ENCODE results near the gene HCST.
"Not testable (repeated sequence)": the region's sequence is repeated elsewhere in the genome, so short reads cannot be mapped to it uniquely, and the experiment has no call there.

The HCST gene

DNA sequence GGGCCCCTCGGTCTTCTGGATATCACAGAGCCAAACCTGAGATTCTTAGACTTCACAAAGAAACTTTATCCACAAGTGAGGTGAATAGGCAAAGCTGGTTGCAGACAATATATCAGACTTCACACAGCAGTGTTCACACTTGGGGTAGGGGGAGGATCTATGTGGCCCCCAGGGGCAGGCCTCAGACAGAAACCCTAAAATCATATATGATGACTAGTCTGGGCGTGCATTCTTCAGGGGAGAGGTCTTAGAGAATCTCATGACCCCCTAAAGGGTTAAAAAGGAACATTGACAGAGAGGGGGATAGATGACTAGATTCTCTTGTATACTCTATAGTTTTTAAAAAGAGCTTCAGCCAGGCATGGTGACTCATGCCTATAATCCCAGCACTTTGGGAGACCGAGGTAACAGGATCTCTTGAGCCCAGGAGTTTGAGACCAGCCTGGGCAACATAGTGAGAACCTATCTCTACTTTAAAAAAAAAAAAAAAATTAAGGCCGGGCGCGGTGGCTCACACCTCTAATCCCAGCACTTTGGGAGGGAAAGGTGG is 2.9 kb downstream of the HCST start:
- no peak for DNase-seq (ENCODE audit: extremely low read depth, low read depth)
- TF ChIP-seq, protein P1, sequence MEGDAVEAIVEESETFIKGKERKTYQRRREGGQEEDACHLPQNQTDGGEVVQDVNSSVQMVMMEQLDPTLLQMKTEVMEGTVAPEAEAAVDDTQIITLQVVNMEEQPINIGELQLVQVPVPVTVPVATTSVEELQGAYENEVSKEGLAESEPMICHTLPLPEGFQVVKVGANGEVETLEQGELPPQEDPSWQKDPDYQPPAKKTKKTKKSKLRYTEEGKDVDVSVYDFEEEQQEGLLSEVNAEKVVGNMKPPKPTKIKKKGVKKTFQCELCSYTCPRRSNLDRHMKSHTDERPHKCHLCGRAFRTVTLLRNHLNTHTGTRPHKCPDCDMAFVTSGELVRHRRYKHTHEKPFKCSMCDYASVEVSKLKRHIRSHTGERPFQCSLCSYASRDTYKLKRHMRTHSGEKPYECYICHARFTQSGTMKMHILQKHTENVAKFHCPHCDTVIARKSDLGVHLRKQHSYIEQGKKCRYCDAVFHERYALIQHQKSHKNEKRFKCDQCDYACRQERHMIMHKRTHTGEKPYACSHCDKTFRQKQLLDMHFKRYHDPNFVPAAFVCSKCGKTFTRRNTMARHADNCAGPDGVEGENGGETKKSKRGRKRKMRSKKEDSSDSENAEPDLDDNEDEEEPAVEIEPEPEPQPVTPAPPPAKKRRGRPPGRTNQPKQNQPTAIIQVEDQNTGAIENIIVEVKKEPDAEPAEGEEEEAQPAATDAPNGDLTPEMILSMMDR (IDR thresholded peaks at IDR 0.05; ENCODE audit: low read depth, low read length) = no peak

- TF ChIP-seq, protein P1 (IDR thresholded peaks at IDR 0.05; ENCODE audit: low read depth, low read length) = no peak
- DNase-seq (ENCODE audit: extremely low read depth, low read depth) = no peak
Observed at GRCh38 chr19:35907377-35907745, 5.0 kb downstream of the HCST start.

GRCh38 chr19:35908010-35908441 is 5.7 kb downstream of the HCST start, which contains the start of gene TYROBP:
Gene TYROBP (minus strand): TSS chr19:35908295. CDS start chr19:35908228, 67 bp downstream.
- TF ChIP-seq, protein P1 (IDR thresholded peaks at IDR 0.05; ENCODE audit: low read depth, low read length) = no peak

DNA sequence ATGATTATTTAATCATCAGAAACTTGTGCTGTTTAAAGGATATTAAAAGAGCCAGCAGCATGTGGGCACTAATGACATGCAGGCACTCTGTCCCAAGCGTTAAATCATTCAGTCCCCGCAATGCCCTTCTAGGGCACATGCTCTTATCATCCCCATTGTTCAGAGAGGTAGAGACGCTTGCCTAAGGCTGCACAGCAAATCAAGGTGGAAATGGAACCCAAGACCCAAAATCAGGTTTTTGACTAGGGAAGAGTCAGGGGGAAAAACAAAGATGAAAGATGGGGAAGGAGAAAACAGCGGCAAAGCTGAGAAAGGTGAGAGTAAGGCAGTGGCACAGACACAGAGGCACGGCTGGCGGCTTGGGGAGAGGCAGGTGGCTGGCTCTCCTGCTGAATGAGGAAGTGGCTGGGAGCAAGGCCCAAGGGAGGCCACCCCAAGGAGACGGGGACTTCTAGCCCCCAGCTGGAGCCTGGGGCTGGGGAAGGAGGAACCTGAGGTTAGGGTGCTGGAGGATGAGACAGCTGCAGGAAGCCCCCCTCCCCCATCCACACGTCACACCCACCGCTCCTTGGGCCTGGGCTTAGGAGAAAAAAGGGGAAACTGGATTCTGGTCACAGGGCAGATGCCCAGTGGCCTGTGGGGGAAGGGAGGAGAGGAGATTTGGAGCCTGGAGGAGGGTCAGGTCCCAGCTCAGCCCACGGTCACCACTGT is 6.8 kb downstream of the HCST start:
- no peak for DNase-seq (ENCODE audit: extremely low read depth, low read depth)
- TF ChIP-seq, protein P1 (IDR thresholded peaks at IDR 0.05; ENCODE audit: low read depth, low read length) = no peak

More at GRCh38 chr19:35908010-35908441, 5.7 kb downstream of the HCST start, which contains the start of gene TYROBP:
- no peak for DNase-seq (ENCODE audit: extremely low read depth, low read depth)

GRCh38 chr19:35909684-35910035 is 7.3 kb downstream of the HCST start:
- DNase-seq (ENCODE audit: extremely low read depth, low read depth) = no peak
- TF ChIP-seq, protein P1 (IDR thresholded peaks at IDR 0.05; ENCODE audit: low read depth, low read length) = no peak

GRCh38 chr19:35910355-35910754 is 8.0 kb downstream of the HCST start:
- not testable (repeated sequence) for DNase-seq (ENCODE audit: extremely low read depth, low read depth)

- TF ChIP-seq, protein P1 (IDR thresholded peaks at IDR 0.05; ENCODE audit: low read depth, low read length) = no peak
- no peak for DNase-seq (ENCODE audit: extremely low read depth, low read depth)
Observed at GRCh38 chr19:35911173-35911572, 8.8 kb downstream of the HCST start.

GRCh38 chr19:35911790-35912189 is 9.5 kb downstream of the HCST start:
- TF ChIP-seq, protein P1 (IDR thresholded peaks at IDR 0.05; ENCODE audit: low read depth, low read length) = no peak
- no peak for DNase-seq (ENCODE audit: extremely low read depth, low read depth)

All from AG09319 (cell line).